Measurements from ENCODE around the gene TAL1.

The TAL1 gene

GRCh38 chr1:47229886-47230691 is 1.9 kb downstream of the TAL1 start:
- no peak for DNase-seq

- no peak for DNase-seq
Observed at GRCh38 chr1:47229031-47229885, 2.8 kb downstream of the TAL1 start.

GRCh38 chr1:47228644-47229030 is 3.4 kb downstream of the TAL1 start:
- no peak for DNase-seq

GRCh38 chr1:47227341-47228232 is 4.4 kb downstream of the TAL1 start:
- no peak for DNase-seq

GRCh38 chr1:47226839-47227215 is 5.2 kb downstream of the TAL1 start:
- DNase-seq: no peak

- no peak for DNase-seq
Observed at GRCh38 chr1:47226121-47226838, 5.7 kb downstream of the TAL1 start.

GRCh38 chr1:47225430-47226100 is 6.5 kb downstream of the TAL1 start:
- DNase-seq: no peak

GRCh38 chr1:47224676-47225399 is 7.2 kb downstream of the TAL1 start:
- no peak for DNase-seq

GRCh38 chr1:47223921-47224675 is 7.9 kb downstream of the TAL1 start:
- DNase-seq: no peak

GRCh38 chr1:47223174-47223920 is 8.7 kb downstream of the TAL1 start:
- no peak for DNase-seq

- no peak for DNase-seq
Observed at GRCh38 chr1:47222476-47222875, 9.5 kb downstream of the TAL1 start.

GRCh38 chr1:47219590-47220220 is 12.3 kb downstream of the TAL1 start:
- DNase-seq: no peak

- DNase-seq: no peak
Observed at GRCh38 chr1:47219001-47219400, 13.0 kb downstream of the TAL1 start.

GRCh38 chr1:47216278-47217059 is 15.6 kb downstream of the TAL1 start:
- DNase-seq: no peak

- DNase-seq: no peak
Observed at GRCh38 chr1:47215713-47216112, 16.3 kb downstream of the TAL1 start.

- no peak for DNase-seq
Observed at GRCh38 chr1:47214549-47214948, 17.5 kb downstream of the TAL1 start.
